Measurements from ENCODE around the gene HYI.

GRCh38 chr1:43473463-43473862 lies 19.7 kb upstream of the HYI start:
- TF ChIP-seq CTCF (IDR thresholded peaks at IDR 0.05; ENCODE audit: low read depth, low read length, missing input control): no peak
- no peak for TF ChIP-seq ATF3 (IDR thresholded peaks at IDR 0.05)
- TF ChIP-seq EGR1 (IDR thresholded peaks at IDR 0.05; ENCODE audit: low read depth in 2 of 2): no peak
- TF ChIP-seq REST (IDR thresholded peaks at IDR 0.05): no peak
- no peak for TF ChIP-seq NR2F2 (IDR thresholded peaks at IDR 0.05)
- no peak for TF ChIP-seq HNF4G (IDR thresholded peaks at IDR 0.05)
- TF ChIP-seq ZBTB33 (IDR thresholded peaks at IDR 0.05): no peak
- no peak for TF ChIP-seq MAX (IDR thresholded peaks at IDR 0.05)
- no peak for TF ChIP-seq TAF1 (conservative IDR thresholded peaks at IDR 0.05)
- no peak for TF ChIP-seq JUND (IDR thresholded peaks at IDR 0.05)
- TF ChIP-seq RAD21 (IDR thresholded peaks at IDR 0.05): no peak
- no peak for TF ChIP-seq SP1 (IDR thresholded peaks at IDR 0.05)
- no peak for TF ChIP-seq YY1 (IDR thresholded peaks at IDR 0.05)
- no peak for TF ChIP-seq GABPA (IDR thresholded peaks at IDR 0.05 in 1 of 2, conservative IDR thresholded peaks at IDR 0.05 in 1 of 2)

All from liver (tissue), 3 donors.